Measurements from ENCODE around the gene NOS1AP. TPM values are rescaled to one million over a fixed set of nuclear protein-coding genes. Genes with fewer than 3 reads are reported as not detected.
"Not testable (repeated sequence)": the region's sequence is repeated elsewhere in the genome, so short reads cannot be mapped to it uniquely, and the experiment has no call there.

Gene NOS1AP
- total and polyA plus RNA-seq, 9 donors, result 0.50 to 4.4 (median 1.5) TPM

- H3K4me1 ChIP-seq (ENCODE audit: insufficient read depth), result no peaks in the 10 kb centered on the region
- 83 to 91% (median 88%) methylated on average over 1 of the region's 1 CpG for WGBS, 3 donors
- no peaks in the 10 kb centered on the region for H3K36me3 ChIP-seq
- intact Hi-C loops (cut with DNase I), result no loop called here
- no peaks in the 10 kb centered on the region for H3K27me3 ChIP-seq
- no peak overlapping the region for H3K27ac ChIP-seq
- TF ChIP-seq POLR2A (IDR thresholded peaks at IDR 0.05) (no peak), EP300 (IDR thresholded peaks at IDR 0.05) (no peak), CTCF (IDR thresholded peaks at IDR 0.05) (no peak)
- H3K4me3 ChIP-seq, result no peak overlapping the region
- no peak for DNase-seq
- H3K9me3 ChIP-seq, result no peaks in the 10 kb centered on the region
Observed at GRCh38 chr1:162081316-162081715, 11.8 kb downstream of the NOS1AP start.

GRCh38 chr1:162082080-162082479 lies 12.6 kb downstream of the NOS1AP start:
- H3K27ac ChIP-seq; intact Hi-C loops (cut with DNase I); DNase-seq; H3K36me3 ChIP-seq; H3K4me3 ChIP-seq; H3K27me3 ChIP-seq; H3K4me1 ChIP-seq (ENCODE audit: insufficient read depth); H3K9me3 ChIP-seq: not testable (repeated sequence)
- WGBS, 3 donors, result 92 to 96% (median 96%) methylated on average over 2 of the region's 2 CpGs

- WGBS, 3 donors, result 97 to 99% (median 98%) methylated on average over 2 of the region's 2 CpGs
- Histone ChIP-seq H3K4me1 (ENCODE audit: insufficient read depth) (no peaks in the 10 kb centered on the region), H3K27me3 (no peaks in the 10 kb centered on the region), H3K4me3 (no peak overlapping the region), H3K36me3 (no peaks in the 10 kb centered on the region), H3K27ac (no peak overlapping the region), H3K9me3 (no peaks in the 10 kb centered on the region)
- DNase-seq, result no peak
- intact Hi-C loops (cut with DNase I), result no loop called here
- TF ChIP-seq CTCF (IDR thresholded peaks at IDR 0.05) (no peak), POLR2A (IDR thresholded peaks at IDR 0.05) (no peak), EP300 (IDR thresholded peaks at IDR 0.05) (no peak)
Observed at GRCh38 chr1:162083273-162083672, 13.8 kb downstream of the NOS1AP start.

- 92 to 96% (median 93%) methylated on average over 3 of the region's 3 CpGs for WGBS, 3 donors
- no peaks in the 10 kb centered on the region for H3K27me3 ChIP-seq
- TF ChIP-seq EP300 (IDR thresholded peaks at IDR 0.05) (no peak), POLR2A (IDR thresholded peaks at IDR 0.05) (no peak), CTCF (IDR thresholded peaks at IDR 0.05) (no peak)
- H3K36me3 ChIP-seq, result no peaks in the 10 kb centered on the region
- intact Hi-C loops (cut with DNase I), result no loop called here
- no peak overlapping the region for H3K4me3 ChIP-seq
- no peak for DNase-seq
- H3K4me1 ChIP-seq (ENCODE audit: insufficient read depth), result no peaks in the 10 kb centered on the region
- no peak overlapping the region for H3K27ac ChIP-seq
- H3K9me3 ChIP-seq, result no peaks in the 10 kb centered on the region
Observed at GRCh38 chr1:162085991-162086390, 16.5 kb downstream of the NOS1AP start.

- intact Hi-C loops (cut with DNase I), result no loop called here
Observed at GRCh38 chr1:162087111-162087510, 17.6 kb downstream of the NOS1AP start.

More at GRCh38 chr1:162087111-162087510, 17.6 kb downstream of the NOS1AP start:
- H3K4me1 ChIP-seq (ENCODE audit: insufficient read depth), result no peaks in the 10 kb centered on the region
- no peaks in the 10 kb centered on the region for H3K27me3 ChIP-seq
- H3K36me3 ChIP-seq, result no peaks in the 10 kb centered on the region
- no peak for DNase-seq
- 83 to 95% (median 91%) methylated on average over 1 of the region's 1 CpG for WGBS, 3 donors
- no peak overlapping the region for H3K4me3 ChIP-seq
- TF ChIP-seq EP300 (IDR thresholded peaks at IDR 0.05), result no peak
- no peak for TF ChIP-seq CTCF (IDR thresholded peaks at IDR 0.05)
- TF ChIP-seq POLR2A (IDR thresholded peaks at IDR 0.05), result no peak
- no peaks in the 10 kb centered on the region for H3K9me3 ChIP-seq
- H3K27ac ChIP-seq, result no peak overlapping the region

Data from ovary (tissue), 9 donors.